Upper lobe of left lung (tissue), 4 donors: ENCODE results near the gene ACOXL.

Source experiments
- CTCF ChIP-seq, 6 experiments: fragments of 450-650 bp in 4 of 6; fragments of 200-600 bp in 2 of 6; sonication (generic) in 2 of 6; IDR thresholded peaks; one replicate each; pipeline ENCODE4 v1.5.1; 2016 to 2019; ENCODE audit warnings: antibody characterized with exemption in 6 of 6
- POLR2A ChIP-seq, 4 donors: fragments of 450-650 bp; IDR thresholded peaks; one replicate each; pipeline ENCODE4 v1.5.1; 2016 to 2017; ENCODE audit warnings: antibody characterized with exemption in 4 of 4, mild to moderate bottlenecking in 2 of 4

- TF ChIP-seq POLR2A (IDR thresholded peaks at IDR 0.05) (no peak), CTCF (IDR thresholded peaks at IDR 0.05) (no peak)
Measured at GRCh38 chr2:110834134-110834827, 101.9 kb downstream of the ACOXL start.
